ENCODE results near the gene TRDMT1.

The TRDMT1 gene

DNA sequence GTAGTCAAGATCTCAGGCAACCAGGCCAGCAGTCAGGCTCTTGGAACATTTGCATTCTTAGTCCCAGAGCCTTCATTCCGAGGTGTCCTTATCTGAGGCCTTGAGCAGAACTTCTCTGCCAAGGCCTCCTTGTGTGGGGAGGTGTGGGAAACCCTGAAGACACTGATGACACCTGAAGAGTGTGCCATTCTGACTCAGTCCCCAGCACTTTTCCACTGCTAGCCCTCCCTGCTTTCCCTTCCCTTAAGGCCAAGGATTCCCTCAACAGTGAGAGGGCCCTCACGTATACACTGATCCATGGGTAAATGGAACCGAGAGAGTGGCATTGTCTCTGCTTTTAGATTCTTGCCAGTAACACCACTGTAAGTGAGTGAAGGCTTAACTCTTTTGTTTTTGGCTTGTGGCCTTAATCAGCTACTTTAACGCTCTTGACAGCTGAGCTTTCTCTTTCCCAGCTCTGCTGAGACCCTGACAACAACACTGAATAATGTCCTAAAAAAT lies 30.3 kb downstream of the TRDMT1 start:
- DNase-seq = no peak

DNA sequence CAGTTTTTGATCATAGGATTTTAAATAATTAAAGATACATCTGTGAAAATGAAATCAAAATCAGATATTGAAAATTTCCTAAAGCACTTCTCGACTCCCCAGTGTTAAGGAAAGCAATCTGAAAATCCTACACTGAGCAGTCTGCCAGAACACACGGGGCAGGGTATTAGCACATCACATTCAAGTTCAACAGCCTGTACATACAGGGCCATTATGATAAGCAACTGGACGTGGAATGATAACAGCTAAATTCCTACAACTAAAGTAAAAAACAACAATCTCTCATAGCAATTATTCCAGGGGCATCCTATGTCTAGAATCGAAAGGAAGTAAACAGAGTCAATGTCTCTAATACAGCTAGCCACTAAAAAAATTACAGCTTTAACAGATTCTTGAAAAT lies 31.7 kb downstream of the TRDMT1 start:
- no peak for DNase-seq

DNA sequence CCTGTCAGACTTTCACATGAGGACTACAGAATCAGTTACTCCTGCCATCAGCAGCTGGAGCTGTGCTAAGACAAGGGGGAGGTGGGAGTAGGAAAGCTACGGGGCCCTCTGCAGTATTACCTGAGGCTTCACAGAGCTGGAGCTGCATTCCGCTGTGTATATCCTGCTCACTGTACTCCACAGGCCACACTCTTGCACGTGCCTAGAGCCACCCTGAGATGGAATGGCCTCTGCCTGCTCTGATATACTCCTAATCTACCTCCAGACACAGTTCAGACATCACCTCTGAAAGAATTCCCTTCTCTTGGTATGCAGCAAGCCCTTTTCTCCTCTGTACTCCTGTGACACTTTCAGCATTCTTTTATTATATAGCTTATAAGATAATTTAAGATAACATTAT lies 34.8 kb downstream of the TRDMT1 start:
- no peak for DNase-seq

DNA sequence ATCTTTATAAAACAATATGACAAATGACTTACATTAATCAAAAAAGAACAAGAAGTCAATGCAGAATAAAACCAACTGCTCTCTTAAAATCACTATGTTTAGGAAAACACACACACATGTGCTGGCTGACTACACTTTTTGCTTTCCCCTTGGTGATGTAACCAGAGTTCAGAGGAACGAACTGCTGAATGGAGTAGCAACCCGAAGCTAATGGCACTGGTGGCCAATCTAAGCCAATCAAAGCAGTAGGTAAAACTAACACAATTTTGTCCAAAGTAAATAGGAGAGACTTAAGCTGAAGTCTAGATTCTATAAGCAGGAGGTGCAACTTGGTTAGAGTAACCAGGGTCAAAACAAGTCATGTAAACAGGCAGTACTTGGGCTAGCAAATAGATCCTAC lies 38.6 kb downstream of the TRDMT1 start:
- DNase-seq = no peak

DNA sequence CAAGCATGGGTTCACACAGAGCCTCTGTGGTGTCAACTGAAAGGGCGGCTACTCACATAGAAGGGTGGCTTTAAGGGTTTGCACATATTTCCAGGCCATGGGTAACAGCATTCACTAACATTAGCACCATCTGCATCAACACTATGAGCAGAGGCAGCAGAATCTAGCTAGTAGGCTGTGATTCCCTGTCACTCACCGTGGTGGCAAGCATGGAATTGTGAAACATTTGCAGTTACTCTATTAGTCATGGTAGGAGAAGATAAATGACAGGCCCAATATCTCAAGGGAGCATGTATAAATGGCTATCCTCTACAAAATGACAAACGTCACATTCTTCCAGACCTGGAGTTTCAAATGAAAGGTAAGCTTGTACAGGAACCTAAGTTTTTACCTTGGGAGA lies 39.7 kb downstream of the TRDMT1 start:
- DNase-seq = no peak

DNA sequence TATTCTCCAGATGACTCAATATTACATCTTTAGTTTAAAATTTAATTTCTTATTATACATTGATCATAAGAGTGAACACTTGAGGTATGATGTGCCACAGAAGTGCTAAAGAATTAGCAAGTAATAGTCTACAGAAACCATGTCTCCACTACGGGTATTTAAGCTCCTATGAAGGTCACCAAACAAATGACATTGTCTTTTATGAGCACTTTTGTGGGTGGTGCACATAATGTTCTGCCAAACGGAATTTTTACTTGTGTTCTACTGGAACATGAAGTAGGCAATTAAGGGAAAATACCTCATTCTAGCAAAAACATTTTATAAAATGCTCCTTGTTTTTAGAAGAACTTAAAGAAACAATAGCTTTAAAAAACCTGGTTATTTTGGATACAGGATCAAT lies 44.4 kb downstream of the TRDMT1 start:
- DNase-seq = no peak

DNA sequence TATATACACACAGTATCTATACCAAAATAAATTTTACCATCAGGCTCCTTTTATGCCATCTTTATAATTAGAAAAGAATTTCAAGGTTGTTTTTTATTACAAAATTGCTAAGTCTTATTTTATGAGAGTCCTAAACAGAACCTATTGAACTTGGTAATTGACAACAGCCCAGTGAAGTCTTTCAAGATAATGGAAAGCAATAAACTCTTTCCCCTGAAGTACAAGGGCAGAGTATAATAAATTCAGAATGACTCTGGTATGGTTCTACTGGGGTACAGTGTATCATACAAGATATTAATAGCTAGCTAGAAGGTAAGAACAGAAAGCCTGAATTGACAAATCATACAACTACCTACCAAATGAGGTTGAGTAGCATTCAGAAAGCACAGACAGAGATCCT lies 45.6 kb downstream of the TRDMT1 start:
- no peak for DNase-seq

DNA sequence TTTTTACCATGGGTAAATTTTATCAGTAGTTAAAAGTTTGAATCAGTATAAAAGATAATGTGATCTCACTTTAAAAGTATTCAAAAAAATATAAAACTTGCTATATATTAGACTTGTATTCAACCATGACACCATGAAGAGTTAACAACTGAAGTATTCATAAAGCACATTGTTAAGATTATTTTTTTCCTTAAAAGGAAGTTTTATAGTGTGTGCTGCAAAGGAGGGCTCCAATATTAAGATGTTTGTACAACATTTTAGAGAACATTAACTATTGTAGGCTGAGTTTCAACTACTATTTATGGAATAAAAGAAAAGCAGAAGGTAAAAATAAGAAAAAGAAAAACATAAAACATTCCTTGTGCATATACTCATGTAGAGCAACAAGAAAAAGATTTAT lies 47.4 kb downstream of the TRDMT1 start:
- no peak for DNase-seq

DNA sequence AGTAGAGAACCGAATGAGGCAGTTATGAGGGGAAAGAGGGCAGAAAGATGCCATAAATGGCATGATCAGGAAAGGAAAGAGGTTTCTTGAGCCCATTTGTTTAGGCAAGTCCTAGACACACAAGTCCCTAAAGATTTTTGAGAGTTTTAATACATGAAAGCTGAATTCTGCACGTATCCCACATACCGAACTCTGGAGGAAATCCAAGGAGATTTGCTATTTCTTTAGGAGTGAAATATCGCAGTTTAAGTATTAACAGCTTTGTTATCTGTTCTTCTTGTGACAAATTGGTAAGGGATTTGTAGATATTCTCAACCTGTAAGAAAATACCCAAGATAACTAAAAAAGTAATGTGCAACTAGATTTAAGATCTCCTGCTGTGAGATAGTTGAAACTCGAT lies 48.2 kb downstream of the TRDMT1 start:
- DNase-seq = no peak

DNA sequence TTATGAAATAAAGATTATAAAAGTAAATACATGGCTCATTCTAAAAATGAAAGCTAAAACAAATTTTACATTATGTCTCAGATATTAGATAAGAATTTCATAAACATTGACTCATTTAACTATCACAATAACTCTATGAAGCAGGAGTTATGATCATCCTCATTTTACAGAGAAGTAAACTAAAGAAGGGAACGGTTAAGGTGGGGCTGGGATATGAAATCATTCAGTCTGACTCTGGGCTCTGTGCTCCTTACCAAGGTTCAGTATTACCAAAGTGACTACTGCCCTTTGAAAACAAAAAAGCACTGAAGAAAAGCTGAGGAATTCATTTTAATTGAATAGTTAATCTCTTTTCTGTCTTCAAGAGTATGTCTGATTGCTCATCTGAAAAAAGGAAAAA lies 49.8 kb downstream of the TRDMT1 start:
- no peak for DNase-seq

DNA sequence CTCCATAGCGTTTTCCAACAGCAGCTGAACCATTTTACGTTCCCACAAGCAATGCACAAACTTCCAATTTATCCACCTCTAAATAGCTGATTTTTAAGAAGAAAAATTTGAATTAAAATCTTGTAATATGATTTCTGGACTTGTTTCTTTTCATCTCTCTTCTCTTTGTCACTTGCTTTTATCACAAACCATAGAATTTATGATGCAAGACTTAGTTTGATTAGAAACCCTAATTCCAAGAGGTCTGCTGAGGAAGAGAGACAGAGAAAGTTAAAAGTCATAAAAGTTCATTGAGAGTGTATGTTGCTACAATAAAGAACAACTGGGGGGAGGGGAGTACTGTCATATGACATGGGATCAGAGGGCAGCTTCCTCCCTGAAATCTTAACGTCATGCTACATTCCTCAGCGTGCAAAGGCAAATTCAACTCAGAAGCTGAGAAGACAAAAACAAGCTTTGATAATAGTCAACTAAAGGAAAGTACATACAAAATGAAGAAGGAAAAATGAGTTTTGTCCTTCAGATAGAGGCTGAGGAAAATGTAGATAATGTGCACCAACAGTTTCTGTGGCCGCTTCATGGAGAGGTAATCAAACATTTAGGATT lies 53.5 kb downstream of the TRDMT1 start:
- no peak for DNase-seq

DNA sequence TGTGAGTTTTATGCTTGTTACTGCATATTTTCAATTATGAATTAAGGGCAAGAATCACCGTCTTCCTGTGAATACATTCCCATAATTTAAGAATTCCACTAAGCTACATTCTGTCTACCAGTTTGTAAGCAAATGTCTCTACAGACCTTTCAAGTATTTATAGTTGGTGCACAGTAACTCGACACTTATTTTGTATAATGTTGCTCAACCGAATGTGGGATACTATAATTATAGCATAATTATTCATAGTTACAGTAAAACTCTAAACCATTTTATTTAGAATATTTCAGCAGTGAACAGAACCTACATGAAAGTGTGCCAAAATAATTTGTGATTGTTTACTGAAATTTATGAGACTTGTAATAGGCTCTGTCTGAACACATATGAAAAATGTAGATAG lies 54.6 kb downstream of the TRDMT1 start:
- DNase-seq = no peak

DNA sequence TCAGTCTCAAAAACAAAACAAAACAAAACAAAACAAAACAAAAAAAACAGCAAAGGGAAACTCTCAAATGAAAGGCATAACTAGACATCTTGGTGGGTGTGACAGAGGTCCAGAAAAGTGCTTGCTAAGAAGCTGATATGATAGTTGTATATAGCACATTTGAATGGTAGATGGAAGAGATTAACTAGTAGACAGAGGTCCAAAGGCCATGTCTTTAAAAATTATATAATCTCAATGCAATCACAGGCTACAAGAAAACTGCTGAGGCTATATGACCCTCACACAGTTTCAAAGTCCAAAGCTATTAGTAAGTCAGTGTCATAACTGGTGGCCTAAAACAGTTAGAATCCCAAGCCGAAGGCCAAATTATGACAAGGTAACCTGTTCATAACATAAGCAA lies 56.2 kb downstream of the TRDMT1 start:
- no peak for DNase-seq

DNA sequence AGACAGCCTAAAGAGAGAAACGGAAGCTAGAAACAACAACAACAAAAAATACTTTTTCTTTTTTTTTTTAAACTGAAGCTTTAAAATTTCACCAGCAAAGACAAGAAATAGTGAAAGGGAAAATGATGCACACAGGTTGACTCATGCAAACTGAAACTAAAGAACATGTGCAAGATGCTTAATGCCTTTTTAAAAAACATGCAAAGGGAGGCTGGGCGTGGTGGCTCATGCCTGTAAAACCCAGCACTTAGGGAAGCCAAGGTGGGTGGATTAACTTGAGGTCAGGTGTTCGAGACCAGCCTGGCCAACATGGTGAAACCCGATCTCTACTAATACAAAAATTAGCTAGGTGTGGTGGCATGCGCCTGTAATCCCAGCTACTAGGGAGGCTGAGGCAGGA lies 56.7 kb downstream of the TRDMT1 start:
- DNase-seq = no peak

DNA sequence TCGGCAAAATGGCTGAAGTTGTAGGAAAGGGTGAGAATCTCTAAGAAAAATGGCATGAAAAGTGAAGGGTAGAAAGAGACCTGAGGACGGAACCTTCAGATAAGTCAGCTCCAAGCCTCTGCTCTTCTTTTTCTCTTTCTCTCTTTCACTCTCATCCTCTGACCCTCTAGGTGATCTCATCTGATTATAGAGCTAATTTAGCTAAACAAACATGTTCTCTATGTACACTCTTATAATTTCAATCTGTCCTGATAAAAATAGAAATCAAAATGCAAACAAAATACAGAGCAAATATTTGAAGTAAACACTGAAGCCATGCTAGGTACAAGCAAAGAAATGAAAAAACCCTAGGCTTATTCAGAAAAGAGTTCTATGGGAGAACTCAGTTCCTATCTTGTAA lies 57.4 kb downstream of the TRDMT1 start:
- DNase-seq = no peak

DNA sequence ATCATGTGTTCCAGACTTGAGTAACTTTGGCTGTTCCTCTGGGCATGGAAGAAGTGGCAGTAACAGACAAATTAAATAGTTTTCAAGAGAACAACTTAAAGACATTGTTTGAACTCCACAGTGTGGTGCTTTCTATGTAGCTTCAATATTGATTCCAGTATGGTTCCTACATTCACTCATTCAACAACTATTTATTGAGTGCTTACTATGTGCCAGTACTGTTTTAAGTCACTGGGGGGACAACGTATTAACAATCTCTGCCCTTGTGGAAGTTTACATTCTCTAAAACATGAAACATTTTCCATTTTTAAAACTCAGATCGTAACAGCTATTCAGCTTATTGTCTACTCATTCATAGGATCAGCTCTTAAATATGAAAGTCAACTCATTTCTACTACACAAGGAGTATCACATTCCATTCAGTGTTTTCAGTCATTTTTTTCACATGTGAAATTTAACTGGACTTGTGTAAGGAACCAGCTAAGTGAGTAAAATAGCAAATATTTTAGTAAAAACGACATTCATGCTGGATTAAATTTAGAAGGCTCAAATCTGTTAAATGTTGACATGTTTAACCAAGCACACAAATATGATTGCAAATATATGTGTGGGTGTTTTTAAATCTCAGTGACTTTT lies 58.3 kb downstream of the TRDMT1 start:
- DNase-seq = no peak

DNA sequence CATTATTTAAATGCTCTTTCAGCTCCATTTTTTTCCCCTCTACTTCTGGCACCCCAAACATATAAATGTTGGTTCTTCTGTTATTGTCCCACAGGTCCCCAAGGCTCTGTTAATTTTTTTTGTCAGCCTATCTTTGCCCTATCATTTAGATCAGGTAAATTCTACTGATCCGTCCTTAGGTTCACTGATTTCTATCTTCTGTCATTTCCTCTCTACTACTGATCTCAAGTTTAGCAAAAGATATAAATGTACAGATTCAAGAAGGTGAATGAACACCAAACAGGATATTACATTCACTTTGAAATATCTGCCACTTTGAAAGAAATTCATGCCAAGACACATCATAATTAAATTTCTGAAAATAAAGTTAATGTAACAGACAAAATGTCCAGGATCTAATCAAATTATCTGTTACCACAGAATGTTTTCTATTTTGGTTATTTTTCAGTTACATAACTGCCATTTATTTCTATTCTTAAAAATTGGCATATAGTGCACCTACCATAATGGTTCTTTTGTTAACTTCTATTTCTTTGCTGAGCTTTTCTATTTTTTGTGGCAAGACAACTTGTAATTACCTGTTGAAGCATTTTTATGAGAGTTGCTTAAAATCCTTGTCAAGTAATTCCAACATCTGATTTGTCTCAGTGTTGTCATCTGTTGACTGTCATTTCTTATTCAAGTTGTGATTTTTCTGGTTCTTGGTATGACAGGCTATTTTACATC lies 59.8 kb downstream of the TRDMT1 start:
- no peak for DNase-seq

DNA sequence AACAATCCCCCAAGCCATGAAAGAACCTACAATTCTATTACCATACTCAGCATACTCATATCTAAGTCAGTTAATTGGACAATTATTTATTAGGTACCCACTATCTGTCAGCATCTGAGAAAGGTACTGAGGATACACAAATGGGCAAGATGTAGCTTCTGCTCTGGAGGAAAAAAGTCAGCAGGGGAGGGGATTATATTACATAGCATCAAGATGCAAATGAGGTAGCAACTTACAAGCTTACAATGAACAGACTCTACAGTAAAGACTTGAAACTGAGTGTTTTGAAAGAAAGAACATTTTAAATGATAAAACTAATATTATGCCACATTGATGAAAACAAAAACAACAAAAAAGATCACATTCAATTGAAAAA lies 61.1 kb downstream of the TRDMT1 start:
- DNase-seq = no peak

DNA sequence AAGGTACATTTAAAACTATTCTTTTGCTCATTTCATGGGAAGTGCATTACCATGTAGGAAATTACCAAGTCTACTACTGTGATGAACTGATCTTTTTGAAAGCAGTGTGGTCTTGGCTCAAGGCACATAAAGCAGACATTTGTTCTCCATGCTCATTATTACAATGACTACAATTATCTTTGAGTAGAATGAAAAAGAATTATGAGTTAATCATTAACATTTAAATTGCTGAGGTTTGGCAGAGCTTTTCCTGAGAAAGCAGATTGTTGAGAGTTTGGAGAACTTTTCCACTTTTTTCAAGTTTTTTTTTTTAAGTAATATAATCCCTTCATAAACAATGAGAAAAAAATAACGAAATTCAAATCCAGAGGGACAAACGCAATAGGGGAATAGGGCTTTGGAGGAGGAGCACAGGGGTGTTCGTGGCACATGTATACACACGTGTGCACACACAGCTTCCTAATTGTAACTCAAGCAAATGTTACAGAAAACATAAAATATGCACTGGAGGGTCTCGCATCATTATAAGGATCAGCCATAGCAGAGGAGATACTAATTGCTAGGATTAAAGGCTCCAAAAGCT lies 62.9 kb downstream of the TRDMT1 start:
- DNase-seq = no peak

DNA sequence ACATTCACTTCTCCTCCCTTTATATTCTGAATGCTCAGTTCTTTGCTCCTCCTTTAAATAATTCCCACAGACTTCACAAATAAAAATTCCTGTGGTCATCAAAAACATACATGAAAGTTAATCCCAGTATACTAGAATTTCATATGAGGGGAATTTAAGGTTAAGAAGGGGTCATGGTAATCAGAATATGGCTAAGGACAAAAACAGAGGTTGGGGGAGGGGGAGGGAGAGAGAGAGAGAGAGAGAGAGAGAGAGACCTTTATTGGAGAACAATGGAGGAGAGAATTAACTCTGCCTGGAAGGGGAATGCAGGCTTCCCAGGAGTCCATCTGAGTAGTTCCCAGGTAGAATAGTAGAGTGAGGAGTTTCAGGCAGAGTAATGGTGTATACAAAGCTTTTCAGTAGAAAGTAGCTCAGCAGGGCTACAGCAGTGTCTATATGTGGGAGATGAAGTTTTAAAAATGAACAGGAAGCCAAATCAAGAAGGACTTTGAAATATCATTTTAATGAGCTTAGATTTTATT lies 66.7 kb downstream of the TRDMT1 start:
- no peak for DNase-seq

DNA sequence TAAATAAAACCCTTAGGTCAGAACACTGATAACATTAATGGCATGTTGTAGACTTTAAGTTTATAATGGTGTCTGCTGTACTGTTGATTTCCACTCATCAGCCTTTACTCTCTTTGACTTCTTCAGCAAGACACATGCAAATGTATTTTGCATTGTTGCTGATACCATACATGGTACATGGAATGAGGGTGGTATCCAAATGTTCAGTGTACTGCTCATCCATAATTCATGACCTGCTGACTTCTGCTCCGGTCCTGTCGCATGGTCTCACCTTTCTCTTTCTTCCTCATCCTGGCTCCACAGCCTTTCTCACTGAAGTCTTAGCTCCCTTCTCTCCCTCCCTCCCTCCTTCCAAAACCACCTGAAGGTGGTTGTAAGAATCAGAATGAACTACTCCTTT lies 67.2 kb downstream of the TRDMT1 start:
- no peak for DNase-seq

DNA sequence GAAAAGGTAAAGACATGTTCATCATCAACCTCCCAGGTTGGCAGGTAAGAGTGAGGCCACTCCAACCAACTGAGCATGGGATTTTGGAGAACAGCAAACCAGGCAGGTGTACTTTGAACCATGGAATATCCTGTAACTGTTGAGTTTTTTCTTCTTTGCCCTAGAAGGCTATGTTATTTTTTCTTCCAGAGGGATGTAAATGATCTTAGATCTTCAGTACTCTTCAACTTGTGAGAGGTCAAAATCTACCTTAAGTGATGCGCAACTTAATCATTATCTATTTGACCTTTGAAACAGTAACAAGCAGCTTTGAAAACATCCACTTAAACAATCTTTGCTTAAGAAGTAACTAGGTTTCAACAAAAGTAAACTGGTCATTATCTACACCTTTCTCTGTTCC lies 71.7 kb downstream of the TRDMT1 start, which contains the start of gene CUBN:
TSS of gene CUBN (minus strand) at position 71 of the 400 bp plus-strand sequence. CDS start at position 25, 46 bp downstream.
- no peak for DNase-seq

DNA sequence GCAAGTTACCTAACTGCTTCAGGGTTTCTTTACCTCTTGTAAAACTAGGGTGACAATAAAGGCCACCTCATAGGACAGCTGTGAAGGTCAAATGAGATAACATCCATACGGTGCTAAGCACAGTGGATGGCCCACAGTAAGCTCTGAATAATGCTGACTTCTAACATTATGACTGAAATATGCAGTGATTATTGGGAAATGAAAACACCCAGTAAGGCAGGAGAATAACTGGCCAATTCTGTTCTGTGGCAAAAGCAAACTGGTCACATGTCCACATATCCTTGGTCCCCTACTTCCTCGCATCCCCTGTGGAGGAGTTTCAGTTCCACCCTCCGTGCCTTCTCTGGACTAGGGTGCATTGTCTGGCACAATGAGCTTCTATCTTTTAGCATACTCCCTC lies 73.2 kb downstream of the TRDMT1 start:
- DNase-seq = no peak

DNA sequence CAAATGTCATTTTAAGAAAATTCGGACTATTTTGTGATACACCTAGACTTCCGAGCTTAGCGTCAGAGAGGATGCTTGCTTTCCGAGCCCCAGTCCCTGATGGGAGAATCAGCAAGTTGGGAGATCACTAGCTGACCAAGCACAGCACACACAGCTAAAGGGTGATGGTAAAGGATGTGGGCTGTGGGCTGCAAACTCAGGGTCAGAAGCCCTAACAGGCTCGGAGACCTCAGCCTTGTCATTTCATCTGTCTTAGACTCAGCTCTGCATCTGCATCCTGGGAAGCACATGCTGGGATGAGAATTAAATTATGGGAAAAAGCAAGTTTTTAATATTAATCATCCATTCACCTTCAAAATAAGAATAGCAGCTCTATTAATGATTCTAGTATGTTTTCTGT lies 75.1 kb downstream of the TRDMT1 start:
- DNase-seq = no peak

Measured in NCI-H1694 (cell line).